COLO668 (cell line): ENCODE measurements around the gene NMT1.

Source experiments
- DNase-seq: peaks from one replicate; lab custom pipeline; 2025; ENCODE audit not compliant: unreplicated experiment; lab: John Stamatoyannopoulos, UW

The NMT1 gene

DNA sequence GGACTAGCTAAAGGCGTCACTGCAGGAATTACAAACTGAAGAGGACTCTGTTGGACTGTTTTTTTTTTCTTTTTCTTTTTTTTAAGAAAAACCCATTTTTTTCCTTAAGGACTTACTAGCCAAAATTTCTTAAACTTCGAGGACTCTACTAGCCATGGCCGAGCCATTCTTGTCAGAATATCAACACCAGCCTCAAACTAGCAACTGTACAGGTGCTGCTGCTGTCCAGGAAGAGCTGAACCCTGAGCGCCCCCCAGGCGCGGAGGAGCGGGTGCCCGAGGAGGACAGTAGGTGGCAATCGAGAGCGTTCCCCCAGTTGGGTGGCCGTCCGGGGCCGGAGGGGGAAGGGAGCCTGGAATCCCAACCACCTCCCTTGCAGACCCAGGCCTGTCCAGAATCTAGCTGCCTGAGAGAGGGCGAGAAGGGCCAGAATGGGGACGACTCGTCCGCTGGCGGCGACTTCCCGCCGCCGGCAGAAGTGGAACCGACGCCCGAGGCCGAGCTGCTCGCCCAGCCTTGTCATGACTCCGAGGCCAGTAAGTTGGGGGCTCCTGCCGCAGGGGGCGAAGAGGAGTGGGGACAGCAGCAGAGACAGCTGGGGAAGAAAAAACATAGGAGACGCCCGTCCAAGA is 88.0 kb downstream of the NMT1 start:
- DNase-seq: peak; percentile 80

DNA sequence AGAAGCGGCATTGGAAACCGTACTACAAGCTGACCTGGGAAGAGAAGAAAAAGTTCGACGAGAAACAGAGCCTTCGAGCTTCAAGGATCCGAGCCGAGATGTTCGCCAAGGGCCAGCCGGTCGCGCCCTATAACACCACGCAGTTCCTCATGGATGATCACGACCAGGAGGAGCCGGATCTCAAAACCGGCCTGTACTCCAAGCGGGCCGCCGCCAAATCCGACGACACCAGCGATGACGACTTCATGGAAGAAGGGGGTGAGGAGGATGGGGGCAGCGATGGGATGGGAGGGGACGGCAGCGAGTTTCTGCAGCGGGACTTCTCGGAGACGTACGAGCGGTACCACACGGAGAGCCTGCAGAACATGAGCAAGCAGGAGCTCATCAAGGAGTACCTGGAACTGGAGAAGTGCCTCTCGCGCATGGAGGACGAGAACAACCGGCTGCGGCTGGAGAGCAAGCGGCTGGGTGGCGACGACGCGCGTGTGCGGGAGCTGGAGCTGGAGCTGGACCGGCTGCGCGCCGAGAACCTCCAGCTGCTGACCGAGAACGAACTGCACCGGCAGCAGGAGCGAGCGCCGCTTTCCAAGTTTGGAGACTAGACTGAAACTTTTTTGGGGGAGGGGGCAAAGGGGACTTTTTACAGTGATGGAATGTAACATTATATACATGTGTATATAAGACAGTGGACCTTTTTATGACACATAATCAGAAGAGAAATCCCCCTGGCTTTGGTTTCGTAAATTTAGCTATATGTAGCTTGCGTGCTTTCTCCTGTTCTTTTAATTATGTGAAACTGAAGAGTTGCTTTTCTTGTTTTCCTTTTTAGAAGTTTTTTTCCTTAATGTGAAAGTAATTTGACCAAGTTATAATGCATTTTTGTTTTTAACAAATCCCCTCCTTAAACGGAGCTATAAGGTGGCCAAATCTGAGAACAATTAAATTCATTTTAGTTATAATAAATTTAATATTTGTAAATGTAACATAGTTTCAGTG is 88.8 kb downstream of the NMT1 start:
- DNase-seq: peak; percentile 56

DNA sequence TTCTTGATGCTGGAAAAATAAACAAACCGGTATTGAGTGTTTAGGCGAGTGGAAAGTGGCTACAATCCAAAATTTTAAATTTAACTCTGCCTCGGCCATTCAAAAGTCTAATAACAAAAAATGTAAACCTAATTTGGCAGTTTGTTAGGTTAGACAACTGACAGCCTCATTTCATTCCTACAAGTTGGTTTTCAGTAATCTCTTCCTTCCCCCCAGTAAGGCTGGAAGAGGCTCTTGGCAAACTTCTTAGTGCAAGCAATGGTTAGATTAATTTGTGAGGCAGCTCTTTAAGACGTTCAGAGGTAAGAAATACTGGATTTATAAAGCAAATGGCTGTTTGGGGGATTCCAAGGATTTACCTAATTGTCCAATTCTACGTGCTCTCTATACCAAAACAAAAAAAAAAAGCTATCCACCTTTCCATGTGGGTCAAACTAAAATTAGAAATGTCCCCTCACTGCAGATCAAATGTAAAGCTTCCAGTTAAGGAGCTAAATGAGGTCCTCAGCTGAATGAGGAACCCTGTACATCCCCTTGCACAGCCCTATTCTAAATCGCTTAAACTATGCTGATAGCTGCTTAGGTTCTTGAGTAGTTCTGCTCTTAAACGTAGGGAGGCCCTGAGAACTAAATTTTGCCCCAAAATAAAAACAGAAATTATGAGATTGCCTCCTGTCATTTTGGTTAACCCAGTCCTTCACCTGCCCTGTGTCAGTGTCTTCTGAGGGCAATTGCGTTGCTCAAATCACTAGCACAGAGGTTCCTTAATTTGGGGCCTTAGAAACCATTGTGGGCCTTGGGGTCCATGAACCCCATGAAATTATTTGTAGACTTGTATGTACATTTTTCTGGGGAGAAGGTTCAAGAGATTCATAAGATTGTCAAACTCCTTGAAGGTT is 90.0 kb downstream of the NMT1 start:
- no peak for DNase-seq

- DNase-seq: no peak
Measured at GRCh38 chr17:45155029-45155428, 93.9 kb downstream of the NMT1 start.

- DNase-seq: no peak
Measured at GRCh38 chr17:45155483-45155882, 94.4 kb downstream of the NMT1 start.

DNA sequence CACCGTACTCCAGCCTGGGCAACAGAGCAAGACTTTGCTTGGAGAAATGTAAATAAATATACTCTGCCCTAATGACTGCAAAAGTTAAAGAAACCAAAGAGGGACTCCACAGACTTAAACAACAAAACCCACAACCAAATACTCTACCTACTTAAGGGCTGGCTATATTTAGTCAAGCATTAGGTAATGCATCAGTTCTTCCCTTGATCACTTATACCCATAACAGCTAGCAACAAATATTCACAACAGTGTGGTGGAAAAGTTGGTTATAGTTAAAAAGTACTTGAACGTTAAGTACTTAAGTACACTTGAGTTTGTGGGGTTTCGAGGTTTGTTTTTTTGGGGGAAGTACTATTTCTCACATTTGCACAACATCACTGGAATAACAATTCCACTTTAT is 95.1 kb downstream of the NMT1 start:
- no peak for DNase-seq
